ENCODE results near the gene GPAT3.
"Not testable (repeated sequence)": the region's sequence is repeated elsewhere in the genome, so short reads cannot be mapped to it uniquely, and the experiment has no call there.

GPAT3 gene

DNA sequence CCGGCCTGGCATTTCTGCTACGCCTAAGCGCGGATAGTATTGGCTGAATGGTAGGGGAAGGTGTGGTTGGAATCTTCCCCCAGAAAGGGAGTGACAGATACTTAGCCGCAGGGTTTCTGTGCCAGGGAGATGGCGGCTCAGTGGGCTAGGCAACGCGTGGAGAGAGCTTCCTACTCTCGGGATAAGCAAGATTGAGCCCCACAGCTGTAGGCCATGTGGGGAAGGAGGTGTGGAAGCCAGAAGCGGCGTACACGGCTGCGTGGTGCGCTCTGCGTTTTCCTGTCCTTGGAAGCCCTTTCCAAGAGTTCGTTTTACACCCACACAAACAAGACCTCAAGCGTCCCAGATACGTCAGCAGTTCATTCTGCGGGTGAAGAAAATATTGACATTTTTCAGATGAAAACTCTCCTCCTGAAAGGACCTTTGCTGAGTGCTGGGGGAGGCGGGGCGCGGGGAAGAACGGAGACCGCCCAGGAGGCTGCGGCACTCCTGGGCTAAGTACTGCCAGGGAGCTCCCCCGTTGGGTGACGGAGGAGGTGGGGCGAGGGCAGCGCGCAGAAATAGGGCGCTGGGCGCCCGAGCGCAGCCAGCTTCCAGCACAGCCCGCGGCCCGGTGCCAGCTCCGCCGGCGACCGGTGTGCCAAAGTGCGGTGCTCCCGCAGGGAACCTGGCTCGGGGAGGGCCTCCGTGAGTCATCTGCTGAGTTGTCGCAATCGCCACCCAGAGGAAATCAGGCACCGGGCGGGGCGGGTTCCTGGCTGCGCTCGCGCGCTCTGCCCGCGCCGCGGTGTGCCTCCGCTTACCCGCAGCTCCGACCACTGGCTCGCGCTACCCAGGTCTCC is at the start of gene GPAT3:
Gene GPAT3, plus strand, starts transcription at position 589 of the 842 bp plus-strand sequence. CDS start 515 bp downstream, outside the sequence.
- peak in 1 of 2 experiments; percentile 5 for DNase-seq

DNA sequence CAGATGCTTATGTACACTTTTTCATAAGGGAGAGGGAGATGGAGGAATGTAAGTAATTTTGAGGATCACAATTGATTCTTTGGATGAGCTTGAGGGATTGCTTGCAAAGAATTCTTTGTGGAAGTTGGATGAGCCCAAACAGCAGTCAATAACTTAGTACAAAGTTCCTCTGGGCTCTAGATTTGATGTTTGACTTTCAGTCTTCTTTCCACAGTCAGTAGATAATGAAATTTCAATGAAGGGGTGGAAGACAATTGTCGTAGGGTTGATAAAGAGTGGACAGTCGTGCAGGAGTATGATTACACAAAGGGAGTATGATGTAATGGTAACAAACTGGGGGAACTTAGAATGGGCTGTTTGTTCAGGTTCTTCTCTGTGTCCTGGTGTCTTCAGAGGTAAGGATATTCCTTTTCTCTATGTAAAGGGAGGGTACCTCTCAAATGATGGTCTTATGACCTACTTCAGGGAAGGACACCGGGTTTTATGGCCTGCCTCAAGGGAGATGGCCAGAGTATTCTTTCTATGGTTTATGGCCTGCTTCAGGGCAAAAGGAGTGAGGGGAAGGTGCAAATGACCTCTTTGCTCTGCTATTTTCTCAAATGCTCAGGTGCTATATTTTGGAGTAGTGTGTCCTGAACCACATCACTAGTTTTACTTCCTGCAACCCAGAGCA is 49.3 kb upstream of the GPAT3 start:
- no peak for DNase-seq

DNA sequence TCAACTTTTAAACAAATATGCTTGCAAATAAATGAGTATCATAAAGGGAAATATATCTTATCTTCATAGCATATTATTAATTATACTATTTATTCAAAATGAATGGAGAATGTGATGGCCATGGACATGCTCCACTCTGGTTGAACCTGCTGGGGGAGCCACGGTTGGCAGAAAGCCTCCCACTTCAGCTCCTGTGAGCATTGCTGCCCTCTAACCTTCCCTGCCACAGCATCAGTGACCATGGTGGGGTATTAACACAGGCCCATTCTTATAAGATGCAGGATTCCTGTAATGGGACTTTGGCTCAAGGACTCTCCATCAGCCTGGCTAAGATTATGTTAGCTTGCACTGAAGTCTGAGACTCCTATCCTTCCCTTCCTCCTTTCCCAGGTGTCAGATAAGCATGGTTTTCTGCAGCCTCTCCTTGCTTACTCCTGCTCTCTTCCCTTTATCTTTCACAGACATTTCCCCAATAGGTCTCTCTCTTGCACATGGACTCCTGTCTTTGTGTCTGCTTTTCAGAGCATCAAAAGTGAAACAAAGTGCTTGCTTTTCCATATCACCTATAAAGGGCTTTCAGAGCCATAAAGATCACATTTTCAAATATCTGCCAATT is 46.1 kb upstream of the GPAT3 start:
- no peak for DNase-seq

DNA sequence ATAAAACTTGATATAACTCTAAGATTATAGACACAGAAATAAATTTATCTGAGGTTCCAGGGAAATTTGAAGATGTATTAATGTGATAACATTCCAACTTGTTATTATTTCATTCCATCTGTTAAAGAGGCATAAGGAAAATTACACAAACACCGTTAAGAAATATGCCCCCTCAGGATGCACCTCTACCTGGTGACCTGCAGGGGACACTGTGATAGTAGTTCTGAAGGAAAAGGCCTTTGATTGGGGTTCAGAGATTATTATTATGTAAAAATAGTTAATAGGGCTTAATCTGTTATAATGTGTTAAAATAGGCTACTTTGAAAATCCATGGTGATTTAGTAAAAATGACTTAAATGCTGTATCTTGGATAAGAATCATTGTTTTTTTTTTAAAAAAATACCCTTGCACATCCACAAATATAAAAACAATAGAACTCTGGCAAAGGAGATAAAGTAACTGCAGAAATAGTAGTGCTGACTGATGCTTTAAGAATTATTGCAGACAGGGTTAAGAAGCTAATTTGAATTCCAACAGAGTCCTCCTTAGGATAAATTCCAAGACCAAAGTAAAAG is 44.9 kb upstream of the GPAT3 start:
- DNase-seq: peak; percentile 4 to 12

DNA sequence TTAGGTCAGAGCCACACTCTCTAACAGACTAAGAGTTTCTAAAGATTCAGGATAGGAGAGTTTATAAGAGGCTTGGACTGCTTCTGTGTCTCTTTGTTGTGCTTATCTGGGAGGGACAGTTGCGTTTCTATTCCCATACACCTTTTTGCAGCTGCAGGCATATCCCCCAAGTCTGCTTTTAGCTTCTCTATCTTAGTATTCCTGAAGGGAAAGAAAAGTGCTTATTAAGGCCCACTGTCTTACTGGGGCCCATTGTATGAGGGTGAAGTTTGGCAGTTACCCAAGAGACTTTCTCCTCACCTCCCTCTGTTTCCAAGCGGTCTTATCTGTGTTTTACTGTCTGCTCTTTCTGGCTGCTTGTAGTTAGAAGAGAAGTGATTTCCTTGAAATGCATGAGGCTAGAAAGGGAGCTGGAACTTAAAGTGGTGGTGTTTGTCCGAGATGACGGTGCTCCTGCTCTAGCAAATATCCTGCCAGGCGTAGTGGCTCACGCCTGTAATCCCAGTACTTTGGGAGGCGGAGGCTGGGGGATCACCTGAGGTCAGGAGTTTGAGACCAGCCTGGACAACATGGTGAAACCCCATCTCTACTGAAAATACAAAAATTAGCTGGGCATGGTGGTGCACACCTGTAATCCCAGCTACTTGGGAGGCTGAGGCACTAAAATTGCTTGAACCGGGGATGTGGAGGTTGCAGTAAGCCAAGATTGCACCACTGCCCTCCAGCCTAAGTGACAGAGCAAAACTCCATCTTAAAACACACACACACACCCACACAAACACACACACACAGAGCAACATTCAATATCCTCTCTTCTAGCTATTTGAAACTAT is 39.6 kb upstream of the GPAT3 start:
- DNase-seq: not testable (repeated sequence)

DNA sequence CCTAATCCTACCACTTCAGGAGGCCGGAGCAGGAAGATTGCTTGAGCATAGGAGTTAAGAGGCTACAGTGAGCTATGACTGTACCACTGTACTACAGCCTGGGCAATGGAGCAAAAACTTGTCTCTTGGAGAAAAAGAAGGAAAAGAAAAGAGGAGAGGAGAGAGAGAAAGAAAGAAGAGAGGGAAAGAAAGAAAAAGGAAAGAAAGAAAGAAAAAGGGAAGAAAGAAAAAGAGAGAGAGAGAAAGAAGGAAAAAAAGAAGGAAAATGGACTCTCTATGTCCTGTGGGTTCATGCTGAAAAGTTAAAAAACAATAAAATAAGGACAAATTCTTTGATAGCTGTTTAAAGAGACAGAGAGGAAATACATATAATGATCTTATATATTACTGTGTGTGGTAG is 37.7 kb upstream of the GPAT3 start:
- no peak for DNase-seq

DNA sequence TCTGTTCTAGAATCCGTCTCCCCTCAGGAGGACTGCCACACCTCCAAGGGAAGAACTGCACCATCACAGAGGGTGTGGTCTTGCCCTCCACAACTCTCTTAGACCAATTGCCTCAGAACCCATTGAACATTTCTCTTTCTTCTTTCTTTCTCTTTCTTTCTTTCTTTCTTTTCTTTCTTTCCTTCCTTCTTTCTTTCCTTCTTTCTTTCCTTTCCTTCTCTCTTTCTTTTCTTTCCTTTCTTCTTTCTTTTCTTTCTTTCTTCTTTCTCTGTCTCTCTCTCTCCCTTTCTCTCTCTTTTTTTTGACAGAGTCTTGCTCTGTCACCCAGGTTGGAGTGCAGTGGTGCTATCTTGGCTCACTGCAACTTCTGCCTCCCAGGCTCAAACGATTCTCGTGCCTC is 34.2 kb upstream of the GPAT3 start:
- not testable (repeated sequence) for DNase-seq

DNA sequence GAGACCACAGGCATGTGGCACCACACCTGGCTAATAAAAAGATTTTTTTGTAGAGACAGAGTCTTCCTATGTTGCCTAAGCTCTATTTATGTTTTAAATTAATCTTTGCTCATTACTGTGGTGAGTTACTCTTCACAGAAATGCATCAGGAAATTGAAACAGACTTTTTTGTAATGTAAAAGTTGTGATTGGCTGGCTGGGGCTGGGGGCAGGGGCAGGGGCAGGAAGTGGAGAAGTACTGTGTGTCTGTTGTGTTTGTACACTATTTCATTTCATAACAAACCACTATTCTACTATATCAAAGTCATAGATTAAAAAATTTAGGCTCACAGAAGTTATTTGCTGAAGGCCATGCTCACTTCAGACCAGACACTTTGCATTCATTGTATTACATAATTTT is 31.9 kb upstream of the GPAT3 start:
- no peak for DNase-seq

DNA sequence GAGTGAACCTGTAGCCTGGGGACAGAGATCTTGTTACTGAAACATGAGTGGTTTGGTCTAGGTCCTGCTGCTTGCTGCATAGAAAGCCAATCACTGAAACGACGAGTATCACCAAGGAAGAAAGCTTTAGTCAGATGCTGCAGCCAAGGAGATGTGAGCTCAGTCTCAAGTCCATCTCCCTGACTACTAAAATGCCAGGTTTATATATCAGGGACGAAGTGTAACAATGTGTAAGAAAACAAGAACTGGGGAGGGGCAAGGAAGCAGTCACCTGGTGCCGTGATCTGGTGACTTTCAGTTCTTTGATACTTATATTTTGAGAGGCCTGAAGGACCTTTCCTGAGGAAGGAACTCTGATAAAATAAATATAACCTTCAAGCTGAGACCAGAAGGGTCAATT is 31.4 kb upstream of the GPAT3 start:
- no peak for DNase-seq

DNA sequence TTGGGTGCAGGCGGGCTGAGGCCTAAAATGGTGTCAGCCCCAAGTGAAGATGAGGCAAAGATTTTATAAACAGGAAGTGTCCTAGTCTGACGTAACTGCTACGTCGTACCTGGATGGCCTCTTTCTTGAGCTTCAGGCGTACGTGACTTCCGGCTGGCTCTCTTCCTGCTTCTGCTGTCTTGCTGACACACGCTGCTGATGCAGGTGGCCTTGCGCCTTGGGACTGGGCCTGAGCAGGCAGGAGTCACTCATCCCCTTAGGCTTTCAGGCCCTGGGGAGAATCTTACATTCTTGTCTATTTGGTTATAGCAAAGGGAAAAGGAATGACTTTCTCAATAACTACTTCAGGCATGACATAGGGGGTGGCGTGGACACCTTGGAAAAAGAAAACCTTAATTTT is 30.9 kb upstream of the GPAT3 start:
- no peak for DNase-seq

DNA sequence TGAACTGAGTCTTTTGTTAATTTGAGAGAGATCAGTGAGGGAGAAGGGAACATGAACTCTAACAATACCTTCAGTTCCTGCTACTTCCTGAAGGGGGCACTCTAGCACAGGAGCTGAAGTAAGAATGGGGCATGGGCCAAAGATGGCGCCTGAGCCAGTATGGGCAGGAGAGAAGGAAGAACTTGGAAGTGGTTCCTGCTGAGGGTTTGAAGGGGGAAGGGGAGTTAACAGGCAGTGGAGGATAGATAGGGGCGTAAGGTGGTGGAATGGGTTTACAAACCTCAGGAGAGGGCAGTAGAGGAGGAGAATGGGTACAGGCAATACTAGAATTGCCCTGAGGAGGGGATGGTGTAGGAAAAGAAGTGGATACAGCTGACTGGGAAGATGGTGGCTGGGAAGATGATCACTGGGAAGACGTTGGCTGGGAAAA is 26.7 kb upstream of the GPAT3 start:
- peak; percentile 4 to 51 for DNase-seq

DNA sequence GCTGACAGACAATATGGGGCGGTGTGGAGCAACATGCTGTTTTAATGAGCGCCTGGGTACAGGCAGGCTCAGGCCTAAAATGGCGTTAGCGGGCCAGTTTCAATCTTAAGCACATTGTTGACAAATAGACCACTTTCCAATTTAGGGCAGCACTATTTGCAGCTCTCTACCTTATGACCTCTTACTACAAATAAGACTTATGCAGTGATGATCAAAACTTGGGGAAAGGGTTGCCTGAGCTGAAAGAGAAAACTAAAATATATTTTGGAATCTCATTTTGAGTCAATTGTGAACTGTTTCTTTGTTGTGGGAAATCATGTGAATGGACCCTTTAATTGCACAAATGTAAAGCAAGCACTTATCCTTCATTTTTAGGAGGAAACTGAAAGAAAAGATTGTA is 25.5 kb upstream of the GPAT3 start:
- DNase-seq: no peak

DNA sequence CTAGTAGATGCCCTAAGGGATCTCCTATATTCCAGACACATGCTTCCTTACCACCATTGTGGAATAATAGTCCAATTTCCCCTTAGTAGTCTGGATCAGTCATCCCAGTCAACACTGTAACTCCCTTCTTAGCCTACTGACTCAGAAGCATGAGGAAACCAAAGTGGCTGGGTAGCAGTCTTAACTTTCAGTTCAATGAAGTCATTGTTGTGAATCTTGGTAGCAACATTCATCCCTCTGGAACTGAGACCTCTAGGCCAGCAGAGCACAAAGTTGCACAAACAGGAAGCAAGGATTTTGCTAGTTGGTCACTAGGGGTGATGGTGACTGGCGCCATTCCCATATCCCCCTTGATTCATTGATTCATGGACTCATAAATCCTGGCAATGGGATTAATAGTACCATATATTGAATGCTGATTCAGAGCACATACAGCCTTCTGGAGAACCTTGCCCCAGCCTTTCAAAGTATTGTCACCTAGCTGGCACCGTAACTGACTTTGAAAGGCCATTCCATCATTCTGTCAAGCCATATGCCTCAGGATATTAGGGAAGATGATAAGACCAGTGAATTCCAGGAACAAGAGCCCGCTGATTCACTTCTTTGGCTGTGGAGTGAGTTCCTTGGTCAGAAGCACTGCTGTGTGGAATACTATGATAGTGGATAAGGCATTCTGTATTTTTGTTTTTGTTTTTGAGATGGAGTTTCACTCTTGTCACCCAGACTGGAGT is 19.7 kb upstream of the GPAT3 start:
- no peak for DNase-seq

DNA sequence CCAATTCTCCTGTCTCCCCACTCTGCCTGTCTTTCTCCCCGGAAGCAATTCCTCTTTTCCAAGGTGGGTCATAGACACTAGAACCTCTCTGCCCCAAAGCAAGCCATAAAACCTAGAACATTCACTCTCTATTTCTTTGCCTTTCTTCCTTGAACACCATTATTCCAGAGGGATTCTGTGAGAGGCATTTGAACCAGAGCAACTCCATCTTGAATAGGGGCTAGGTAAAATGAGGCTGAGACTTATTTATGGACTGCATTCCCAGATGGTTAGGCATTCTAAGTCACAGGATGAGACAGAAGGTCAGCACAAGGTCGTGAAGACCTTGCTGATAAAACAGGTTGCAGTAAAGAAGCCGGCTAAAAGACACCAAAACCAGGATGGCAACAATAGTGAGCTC is 13.7 kb upstream of the GPAT3 start:
- DNase-seq: no peak

DNA sequence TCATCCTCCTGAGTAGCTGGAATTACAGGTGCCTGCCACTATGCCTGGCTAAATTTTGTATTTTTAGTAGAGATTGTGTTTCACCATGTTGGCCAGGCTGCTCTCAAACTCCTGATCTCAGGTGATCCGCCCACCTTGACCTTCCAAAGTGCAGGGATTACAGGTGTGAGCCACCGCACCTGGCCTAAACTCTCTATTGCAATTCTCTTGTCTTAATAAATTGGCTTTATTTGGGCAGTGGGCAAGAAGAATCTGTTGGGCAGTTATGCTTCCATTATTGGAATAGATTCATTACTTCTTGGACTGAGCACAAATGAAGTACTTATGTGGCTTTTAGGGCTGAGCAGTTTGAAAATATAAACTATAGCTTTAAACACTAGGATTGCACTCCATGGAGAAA is 8.2 kb upstream of the GPAT3 start:
- DNase-seq: no peak

DNA sequence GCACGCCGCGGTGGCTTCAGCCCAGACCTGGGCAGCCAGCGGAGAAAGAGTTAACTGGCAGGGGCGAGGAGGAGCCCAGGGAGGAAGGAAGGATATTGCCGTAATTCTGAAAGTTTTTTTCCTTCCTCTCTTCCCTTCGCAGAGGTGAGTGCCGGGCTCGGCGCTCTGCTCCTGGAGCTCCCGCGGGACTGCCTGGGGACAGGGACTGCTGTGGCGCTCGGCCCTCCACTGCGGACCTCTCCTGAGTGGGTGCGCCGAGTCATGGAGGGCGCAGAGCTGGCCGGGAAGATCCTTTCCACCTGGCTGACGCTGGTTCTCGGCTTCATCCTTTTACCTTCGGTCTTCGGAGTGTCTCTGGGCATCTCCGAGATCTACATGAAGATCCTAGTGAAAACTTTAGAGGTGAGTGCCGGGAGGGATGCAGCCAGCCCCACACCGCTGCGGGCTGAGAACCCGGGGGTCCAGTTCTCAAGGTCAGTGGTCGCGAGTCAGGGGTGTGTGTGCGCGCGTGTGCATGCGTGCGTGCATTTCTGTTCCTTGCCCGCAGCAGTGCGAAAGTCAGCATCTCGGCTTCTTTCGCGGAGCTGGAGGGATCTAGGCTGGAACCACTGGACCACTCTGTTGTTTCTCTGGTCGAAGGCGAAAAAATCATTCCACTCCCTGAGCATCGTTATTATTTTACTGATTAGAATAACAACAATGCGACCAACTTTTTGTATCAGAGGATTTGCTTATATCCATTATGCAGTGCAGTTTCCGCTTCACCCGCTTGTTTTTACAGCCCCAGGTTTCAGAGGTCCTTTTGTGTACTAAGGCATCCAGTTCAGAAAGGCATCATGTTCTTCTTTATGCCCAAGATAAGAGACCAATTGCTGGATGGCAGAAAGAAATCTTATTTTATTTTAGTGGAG is 709 bp downstream of the GPAT3 start:
- DNase-seq: no peak

DNA sequence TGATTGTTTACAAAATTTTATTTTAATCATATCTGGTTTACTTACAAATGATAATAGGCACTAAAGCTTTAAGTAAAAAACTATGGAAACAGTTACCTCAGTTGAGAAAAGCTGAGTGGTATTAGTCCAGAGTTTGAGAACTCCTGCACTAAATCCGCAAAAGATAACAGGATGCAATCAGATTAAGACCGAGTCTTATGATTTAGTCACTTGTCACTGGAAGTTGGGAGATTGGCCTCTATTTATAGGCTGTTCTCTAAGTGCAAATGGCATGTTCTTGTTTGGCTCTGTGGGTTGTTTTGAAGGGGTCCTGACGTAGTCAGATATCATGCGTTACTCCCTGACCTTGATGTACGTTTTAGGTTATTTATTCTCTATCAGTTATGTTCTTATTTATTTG is 6.3 kb downstream of the GPAT3 start:
- no peak for DNase-seq

DNA sequence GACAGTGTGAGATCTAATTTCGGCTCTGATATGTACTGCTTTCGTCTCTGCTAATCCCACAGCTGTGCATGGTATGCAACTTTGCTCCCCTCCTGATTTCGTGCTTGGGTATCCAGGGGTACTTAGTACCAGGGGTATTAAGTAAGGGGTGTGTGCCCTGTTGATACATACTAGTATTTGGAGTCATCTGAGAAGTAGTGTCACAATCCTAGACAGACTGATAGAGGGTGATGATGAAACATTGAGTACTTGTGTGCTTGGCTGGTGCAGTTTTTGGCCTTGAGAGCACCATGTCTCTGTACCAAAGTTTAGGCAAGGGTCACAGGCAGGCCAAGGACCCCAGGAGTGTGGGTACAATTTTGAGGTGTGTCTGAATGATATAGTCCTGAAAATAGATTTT is 10.9 kb downstream of the GPAT3 start:
- no peak for DNase-seq

DNA sequence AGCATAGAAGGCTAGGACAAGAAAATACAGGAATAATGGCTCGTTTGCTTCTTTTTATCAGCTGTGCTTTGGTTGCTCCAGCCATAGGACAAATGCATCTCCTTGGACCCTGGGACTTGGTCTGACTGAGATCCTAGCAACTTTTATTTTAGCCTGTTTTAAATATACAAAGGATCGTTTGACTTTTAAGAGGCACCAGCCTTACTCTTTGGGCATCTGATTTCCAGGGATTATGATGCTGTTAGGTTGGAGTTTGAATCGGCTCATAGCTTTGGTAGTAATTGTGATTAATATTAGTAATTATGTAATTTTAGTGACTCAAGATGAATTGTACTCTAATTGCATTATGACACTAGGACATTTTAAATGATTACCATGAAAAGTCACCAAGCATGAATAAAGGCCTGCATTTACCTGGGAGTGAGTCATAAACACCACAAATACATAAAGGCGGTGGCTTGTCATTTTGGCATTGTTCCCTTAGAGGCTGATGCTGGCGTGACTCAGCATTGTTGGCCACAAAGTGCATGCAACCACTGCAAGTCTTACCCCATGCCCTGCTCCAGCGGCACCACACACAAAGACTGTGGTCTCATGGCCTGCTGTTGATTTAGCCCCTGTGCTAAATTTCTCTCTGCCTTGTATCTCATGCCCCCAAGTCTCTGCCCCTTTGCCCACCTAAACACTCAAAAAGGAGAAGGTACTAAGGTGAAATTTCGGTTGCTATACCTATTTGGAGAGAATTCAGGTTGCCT is 12.4 kb downstream of the GPAT3 start:
- DNase-seq: peak in 1 of 2 experiments; percentile 38

DNA sequence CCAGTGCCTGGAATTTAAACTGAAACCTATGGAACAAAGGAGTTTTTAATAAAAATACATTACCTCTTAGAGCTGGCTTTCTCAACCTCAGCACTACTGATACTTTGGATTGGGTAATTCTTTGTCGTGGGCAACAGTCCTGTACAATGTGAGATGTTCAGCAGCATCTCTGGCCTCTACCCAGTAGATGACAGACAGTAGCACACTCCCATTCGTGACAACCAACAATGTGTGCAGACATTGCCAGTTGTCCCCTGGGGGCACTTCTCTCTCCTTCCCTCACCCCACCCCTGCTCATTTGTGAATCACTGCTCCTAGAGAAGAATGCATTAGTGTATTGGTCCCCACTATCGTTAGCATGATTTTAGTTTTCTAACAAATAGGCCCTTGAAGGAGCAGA is 16.2 kb downstream of the GPAT3 start:
- no peak for DNase-seq
